GM18868 (cell line): ENCODE results near the gene ABI1.

Source experiments
- ATAC-seq: cut with Tn5 transposase; IDR thresholded peaks from one replicate; pipeline ENCODE4 v1.9.1; 2021; ENCODE audit warnings: mild to moderate bottlenecking, moderate library complexity; ENCODE audit not compliant: unreplicated experiment

Gene ABI1

DNA sequence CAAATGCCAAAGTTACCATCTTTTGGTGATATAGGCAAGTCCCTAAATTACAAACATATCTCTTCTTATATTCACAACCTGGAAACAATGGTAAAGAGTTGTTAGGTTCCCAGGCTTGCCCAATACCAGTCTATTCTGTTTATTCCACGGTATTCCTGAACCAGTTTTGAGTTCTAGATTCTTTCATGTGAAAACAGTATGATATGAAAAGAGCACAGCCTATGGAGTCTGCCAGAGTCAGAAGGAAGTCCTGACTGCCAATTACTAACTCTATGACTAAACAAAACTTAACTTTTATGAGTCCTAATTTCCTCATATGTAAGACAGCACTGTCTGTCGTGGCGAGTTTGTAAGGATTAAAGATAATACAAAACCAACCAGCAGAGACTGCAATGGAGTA, 5.6 kb downstream of the ABI1 start:
- ATAC-seq: no peak

DNA sequence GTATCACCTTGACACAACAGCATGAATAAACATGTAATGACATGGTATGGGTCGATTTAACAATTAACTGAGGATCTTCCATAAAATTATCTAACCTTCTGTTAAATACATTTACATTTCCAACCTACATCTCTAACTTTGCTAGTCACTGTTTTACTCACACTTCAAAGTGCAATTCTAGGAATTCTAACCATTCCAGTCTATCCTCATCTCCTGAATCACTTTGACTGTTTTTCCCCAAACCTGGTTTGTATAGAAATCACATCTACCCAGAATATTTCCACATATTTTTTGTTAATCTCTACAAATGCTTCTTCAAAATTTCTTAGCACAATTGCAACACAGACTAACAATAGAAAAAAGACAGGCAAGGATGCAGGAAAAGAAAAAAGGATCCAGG, 6.2 kb downstream of the ABI1 start:
- ATAC-seq: no peak

DNA sequence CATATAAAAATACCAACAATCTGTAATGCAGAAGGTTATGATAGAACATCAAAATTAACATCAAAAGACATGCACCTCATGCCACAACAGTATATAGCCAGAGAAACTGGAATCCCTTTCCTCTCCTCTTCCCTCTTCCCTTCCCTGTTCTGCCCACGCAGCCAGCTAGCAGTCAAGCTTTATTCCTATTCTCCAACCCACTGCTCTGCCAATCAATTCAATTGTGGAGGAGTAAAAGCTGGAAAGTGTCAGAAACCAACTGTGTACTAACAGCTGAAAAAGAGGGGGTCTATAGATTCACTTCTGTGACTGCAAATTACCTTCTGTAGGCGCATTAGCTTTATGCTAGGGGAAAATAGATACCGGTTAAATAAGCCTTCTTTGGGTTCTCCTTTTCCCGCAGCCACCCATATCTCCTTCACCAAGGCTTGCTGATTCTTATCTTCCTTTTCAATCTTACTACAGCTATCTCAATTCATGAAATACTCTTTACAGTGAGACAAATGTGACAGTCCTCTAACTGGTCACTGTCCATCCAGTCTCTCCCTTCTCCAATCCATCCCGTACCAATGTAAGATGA, 16.3 kb downstream of the ABI1 start:
- no peak for ATAC-seq

DNA sequence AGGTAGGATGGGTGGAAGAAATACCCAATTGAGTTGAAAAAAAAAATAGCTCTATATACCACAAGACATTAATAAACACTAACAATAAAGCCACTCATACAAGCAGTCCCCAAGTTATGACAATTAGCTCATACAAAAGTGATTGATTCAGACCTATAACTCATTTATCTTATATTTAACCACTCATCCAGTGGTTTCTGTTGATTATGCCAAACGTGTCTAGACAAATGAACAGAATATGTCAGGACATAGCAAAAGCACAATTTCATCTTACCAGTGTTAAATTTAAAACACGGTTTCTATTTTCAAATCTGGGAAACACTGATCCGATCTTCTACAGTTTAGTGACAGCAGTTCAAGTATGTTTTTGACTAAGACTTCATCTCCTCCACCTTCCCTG, 17.0 kb downstream of the ABI1 start:
- ATAC-seq: no peak

DNA sequence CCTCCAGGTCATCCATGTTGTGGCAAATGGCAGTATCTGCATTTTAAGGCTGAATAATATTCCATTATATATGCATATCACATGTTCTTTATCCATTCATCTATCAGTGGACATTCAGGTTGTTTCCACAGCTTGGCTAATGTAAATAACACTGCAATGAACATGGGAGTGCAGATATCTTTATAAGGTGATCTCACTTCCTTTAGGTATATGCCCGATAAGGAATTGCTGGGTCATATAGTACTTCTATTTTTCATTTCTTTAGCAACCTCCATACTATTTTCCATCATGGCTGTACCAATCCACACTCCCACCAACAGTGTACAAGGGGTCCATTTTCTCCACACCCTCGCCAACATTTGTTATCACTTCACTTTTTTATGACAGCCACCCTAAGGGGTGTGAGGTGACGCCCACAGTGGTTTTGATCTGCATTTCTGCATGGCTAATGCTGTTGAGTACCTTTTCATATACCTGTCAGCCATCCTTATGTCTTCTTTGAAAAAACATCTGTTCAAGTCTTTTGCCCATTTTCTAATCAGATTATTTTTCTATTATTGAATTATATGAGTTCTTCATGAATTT, 18.9 kb downstream of the ABI1 start:
- ATAC-seq: no peak

DNA sequence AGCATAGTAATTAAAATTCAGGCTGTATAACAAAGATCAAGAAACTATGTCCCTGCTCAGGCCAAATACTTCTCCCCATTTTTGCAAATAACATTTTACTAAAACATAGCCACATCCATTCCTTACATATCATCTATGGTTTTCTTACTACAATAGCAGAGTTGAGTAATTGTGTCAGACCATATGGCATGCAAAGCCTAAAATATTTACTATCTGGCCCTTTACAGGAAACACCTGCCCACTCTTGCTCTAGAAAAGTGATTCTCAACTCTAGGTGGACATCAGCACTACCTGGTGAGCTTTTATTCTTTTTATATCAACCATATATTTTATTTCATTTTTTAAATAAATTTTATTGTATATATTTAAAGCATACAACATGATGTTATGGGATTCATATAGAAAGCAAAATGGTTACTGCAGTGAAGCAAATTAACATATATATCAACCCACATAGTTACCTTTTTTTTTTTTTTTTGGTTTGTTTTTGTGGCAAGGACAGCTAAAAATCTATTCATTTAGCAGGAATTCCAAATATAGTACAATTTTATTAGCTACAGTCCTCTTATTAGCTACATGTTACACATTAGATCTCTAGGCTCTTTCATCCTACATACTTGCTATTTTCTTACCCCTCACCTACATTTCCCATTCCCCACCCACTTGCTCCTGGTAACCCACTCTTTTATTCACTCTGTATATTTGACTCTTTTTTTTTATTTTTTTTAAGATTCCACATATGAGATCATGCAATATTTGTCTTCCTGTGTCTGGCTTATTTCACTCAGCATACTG, 19.6 kb downstream of the ABI1 start:
- no peak for ATAC-seq

DNA sequence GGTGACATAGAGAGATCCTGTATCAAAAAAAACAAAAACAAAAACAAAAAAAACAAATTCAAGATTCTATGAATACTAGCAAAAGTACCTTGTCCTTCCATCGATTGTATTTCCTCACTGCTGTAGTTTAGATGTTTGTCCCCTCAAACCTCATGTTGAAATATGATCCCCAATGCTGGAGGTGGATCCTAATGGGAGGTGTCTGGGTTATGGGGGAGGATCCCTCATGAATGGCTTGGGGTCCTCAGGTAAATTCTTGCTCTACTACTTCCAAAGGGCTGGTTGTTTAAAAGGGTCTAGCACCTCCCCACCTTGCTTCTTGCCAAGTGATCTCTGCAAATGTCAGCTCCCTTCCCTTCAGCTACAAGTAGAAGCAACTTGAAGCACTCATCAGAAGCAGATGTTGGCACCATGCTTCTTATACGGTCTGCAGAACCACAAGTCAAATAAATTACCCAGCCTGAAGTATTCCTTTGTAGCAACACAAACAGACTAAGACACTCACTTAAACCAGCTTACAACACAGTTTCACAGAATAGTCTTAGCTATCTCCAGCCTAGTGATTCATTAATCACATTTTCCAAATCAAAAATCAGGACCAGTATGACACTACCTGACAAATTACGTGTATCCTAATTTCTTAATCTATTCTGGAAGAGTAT, 20.7 kb downstream of the ABI1 start:
- no peak for ATAC-seq

DNA sequence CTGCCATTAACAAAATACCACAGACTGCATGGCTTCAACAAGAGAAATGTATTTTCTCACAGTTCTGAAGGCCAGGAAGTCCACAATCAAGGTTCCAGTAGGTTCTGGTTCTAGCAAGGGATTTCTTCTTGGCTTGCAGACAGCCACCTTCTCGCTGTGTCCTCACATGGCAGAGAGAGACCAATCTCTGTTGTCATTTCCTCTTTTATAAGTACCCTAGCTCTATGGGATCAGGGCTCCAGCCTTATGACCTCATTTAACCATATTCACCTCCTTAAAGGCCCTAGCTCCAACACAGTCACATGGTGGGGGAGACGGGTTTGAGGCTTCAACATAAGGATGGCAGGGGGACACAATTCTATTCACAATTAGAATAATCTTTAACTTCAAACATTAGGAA, 23.6 kb downstream of the ABI1 start:
- ATAC-seq: no peak

DNA sequence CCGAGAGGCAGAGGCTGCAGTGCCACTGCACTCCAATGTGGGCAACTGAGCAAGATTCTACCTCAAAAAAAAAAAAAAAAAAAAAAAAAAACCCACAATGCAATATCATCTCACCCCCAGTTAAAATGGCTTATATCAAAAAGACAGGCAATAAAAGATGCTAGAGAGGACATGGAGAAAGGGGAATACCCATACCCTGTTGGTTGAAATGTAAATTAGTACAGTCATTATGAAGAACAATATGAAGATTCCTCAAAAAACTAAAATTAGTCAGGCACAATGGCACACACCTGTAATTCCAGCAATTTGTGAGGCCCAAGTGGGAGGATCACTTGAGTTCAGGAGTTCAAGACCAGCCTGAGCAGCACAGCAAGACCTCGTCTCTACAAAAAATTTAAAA, 25.7 kb downstream of the ABI1 start:
- ATAC-seq: no peak

DNA sequence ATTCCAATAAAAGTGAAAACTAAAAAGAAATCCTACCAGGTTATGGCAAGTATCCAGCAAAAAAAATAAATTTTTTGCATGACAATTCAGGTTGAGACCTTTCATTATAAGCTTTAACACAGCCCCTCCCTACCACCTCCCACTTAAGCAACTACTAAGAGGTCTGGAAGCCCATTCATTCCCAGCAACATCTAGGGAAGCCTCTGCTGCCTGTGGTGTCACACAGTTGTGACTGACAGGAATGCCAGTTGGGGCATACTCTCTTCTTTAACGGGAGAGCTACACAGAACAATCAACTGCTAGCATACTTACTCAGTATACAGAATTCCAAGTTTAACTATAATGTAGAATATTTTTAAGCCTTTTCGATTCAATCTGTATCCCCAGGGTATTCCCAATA, 27.8 kb downstream of the ABI1 start:
- ATAC-seq: no peak

DNA sequence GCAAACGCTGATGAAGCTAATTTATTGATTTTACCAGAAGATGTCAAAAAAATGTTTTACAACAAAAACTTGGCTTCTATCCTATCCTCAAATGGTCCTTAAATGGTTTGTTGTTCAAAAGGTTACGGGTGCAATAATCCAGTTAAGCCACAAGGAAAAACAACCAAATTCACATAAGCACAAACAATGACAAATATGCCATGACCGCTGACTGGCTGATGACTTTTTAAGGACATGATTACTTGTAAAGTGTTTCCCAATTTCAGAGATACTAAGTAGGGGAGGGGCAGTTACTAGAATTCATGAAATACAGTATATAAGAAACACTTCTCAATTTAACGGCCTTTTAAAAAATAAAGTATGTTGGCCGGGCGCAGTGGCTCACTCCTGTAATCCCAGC, 28.8 kb downstream of the ABI1 start:
- no peak for ATAC-seq

DNA sequence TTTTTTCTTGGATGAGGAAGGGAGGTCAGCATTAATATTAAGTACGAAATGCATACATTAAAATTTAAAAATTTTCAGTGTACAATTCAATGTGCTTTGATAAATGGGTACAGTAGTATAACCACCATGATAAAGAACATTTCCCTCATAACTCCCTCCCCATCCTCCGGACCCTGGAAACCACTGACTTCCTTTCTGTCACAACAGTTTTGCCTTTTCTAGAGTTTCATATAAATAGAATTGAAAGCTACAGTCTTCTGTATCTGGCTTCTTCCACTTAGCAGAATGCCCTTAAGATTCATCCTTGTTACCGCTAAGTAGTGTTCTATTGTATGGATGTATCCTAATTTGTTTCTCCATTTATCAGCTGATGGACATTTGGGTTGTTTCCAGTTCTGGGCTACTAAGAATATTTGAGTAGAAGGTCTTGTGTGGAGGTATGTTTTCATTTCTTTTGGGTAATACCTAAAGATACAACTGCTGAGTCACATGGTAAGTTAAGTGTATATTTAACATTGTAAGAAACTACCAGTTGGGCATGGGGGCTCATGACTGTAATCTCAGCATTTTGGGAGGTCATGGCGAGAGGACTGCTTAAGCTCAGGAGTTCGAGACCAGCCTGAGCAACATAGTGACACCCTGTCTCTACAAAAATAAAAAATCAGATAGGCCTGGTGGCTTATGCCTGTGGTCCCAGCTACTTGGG, 30.8 kb downstream of the ABI1 start:
- ATAC-seq: no peak

DNA sequence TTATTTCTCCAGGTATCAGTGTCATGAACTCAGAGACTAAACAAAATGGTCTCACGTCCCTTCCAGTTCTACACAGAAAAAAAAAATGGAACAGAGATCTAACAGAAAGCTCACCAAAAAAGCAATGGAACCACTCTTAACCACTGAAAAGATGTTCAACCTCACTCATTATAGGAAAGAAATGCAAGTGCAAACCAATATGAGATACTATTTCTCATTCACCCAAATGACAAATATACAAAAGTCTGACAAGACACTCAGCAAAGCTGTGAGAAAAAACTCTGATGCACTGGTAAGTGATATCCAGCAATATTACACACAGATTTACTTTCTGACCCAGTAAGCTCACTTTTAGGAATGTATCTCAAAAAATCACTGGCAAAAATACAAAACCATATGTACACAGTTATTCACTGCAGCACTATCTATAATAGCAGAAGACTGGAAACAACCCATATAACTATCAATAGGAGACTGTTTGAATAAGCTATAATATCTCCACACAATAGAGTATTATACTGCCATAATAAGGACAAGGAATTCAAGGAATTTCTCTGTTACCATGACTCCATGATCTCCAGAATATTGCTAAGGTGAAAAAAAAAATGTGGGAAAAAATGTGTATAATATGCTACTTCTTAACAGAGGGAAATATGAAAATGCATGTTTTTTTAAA, 36.6 kb downstream of the ABI1 start:
- ATAC-seq: no peak

DNA sequence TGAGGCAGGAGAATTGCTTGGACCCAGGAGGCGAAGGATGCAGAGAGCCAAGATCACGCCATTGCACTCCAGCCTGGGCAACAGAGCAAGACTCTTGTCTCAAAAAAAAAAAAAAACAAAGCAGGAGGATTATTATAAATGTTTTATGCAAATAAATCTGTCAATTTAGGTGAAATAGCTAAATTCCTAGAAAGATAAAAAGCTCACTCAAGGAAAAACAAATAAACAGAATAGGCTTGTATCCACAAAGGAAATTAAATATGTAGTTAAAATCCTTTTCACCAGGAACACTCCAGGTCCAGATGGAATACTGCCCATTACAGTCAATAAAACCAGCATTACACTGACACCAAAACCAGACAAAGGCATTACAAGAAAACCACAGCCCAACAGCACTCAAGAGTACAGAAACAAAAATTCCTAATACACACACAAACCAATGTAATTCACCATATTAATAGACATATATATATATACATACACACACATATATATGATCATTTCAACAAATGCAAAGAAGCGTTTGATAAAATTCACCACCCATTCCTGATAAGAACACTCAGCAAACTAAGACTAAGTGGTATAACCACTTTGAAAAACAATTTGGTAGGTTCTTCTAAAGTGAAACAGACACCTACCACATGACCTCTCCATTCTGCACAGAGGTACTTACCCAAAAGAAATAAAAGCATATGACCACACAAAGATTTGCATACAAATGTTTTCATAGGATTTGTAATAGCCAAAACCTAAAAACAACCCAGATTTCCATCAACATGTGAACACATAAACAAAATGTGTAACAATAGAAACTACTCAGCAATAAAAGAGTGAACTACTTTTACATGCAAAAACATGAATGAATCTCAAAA, 38.8 kb downstream of the ABI1 start:
- ATAC-seq: no peak

DNA sequence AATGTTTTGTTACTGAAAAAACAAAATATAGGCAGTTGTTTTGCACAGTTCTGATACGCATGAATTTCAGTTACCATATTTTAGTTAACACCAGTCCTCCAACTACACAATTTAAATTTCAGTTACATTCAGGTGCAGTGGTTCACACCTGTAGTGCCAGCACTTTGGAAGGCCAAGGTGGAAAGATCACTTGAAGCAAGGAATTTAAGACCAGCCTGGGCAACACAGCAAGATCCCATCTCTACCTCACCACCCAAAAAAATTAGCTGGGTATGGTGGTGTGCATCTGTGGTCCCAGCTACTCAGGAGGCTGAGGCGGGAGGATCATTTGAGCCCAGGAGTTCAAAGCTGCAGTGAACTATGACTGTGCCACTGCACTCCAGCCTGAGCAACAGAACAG, 45.3 kb downstream of the ABI1 start:
- no peak for ATAC-seq

DNA sequence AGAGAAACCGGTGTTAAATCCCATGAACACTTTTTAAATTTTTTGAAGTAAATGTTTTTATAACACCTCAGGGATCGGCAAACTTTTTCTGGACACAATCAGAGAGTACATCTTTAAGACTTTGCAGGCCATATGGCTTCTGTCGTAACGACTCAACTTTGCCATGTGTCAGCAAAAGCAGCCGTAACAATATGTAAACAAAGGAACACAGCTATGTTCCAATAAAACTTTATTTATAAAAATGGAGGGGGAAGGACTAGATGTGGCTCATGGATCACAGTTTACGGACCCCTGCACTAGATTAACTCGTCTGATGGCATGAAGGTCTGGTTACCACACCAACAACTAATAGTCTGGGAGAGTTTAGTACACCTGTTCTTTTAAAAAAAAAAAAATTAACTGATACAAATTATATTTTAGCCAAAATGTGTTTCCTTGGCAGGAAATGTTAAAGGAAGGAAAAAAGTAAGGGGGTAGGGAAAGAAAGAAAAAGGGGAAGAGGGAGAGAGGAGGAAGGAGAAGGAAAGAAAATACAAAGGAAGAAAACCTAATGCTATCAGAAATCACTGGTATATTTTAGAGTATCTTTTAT, 50.2 kb downstream of the ABI1 start:
- ATAC-seq: no peak

DNA sequence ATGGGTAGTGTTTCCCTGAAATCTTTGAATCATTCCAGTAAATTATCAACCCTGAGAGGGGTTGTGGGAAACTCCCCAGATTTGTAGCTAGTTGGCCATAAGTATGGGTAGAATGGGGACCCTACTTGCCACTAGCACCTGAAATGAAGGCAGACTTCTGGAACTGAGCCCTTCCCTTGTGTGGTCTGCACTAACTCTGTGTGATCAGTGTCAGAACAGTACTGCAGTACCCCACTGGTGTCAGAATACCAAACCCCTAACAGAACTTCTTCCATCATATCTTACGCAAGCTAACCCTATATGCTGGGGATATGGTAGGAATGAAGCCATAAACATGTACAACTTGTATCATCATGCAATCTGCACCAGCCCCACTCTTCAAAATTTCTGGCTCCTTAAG, 50.8 kb downstream of the ABI1 start:
- ATAC-seq: no peak

DNA sequence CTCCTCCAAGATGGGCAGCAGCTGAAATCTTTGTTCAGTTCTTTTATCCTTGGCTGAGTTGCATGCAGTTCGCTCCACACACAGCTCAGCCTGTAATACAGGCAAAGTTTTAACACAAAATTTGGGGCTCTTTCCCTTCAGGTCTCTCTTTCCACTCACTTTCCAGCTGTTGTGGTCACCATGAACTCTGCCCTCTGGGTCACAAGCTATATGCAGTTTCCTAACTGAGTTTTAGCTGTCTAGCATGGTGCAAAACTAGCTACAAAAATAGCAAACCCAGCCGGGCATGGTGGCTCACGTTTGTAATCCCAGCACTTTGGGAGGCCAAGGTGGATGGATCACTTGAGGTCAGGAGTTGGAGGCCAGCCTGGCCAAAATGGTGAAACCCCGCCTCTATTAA, 53.2 kb downstream of the ABI1 start:
- ATAC-seq: no peak

DNA sequence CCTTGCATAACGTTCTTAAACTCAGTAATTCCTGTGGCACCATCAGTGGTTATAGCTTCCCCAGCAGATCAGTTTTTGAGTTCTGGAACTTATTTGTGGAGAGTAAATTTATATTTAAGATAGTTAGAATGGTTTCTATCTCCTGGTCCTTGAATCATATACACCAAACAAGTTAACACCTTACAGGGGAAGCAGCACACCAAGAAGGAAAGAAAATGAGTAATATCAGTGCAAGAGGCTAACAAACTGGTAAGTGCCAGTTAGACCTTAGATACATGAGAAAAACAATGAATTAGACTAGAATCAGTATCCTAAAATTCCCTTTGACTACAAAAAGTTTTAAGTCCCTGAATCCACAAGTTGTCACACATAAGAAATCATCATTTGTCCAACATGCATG, 54.2 kb downstream of the ABI1 start:
- no peak for ATAC-seq
